ENCODE measurements around the gene ARHGAP28.
"Not testable (repeated sequence)": the region's sequence is repeated elsewhere in the genome, so short reads cannot be mapped to it uniquely, and the experiment has no call there.

ARHGAP28 gene

DNA sequence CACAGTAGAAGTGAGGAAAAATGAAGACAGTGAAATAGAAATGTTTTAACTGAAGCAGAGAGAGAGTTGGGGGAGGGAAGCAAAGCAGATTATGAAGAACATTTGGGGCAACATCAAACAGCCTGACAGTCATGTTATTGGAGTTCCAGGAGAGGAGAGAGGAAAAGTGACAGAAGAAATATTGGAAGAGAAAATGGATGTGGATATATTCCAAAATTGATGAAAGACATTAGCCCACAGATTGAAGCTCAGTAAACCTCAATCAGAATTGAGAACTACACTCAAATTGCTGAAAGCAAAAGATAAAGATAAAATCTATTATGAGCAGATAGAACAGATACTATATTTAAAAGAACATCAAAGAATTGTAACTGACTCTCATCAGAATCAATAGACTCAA lies 90.8 kb downstream of the ARHGAP28 start:
- no peak for DNase-seq (ENCODE audit: low read depth in 2 of 2)

DNA sequence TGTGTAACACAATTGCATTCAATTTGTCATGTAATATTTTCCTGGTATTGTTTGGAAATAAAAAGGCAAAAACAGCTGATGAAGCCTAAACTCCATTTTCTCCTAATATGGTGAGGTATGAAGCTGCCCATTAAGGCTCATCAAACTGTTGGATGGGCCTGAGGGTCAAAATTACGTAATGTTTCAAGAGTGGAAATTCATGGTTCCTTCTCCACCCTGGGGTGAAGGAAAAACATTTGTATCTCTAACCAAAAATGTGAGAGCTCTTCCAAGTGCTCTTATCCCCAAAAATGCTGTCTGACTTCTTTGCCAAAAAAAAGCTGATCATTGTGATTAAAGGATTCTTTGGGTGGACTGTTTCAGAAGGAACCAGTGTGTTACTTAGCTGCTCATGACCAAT lies 91.8 kb downstream of the ARHGAP28 start:
- DNase-seq (ENCODE audit: low read depth in 2 of 2) = no peak

GRCh38 chr18:6827161-6827560 lies 97.6 kb downstream of the ARHGAP28 start:
- DNase-seq (ENCODE audit: low read depth in 2 of 2) = not testable (repeated sequence)

- not testable (repeated sequence) for DNase-seq (ENCODE audit: low read depth in 2 of 2)
Measured at GRCh38 chr18:6827566-6827965, 98.0 kb downstream of the ARHGAP28 start.

- DNase-seq (ENCODE audit: low read depth in 2 of 2) = no peak
Measured at GRCh38 chr18:6830916-6831315, 101.4 kb downstream of the ARHGAP28 start.

DNA sequence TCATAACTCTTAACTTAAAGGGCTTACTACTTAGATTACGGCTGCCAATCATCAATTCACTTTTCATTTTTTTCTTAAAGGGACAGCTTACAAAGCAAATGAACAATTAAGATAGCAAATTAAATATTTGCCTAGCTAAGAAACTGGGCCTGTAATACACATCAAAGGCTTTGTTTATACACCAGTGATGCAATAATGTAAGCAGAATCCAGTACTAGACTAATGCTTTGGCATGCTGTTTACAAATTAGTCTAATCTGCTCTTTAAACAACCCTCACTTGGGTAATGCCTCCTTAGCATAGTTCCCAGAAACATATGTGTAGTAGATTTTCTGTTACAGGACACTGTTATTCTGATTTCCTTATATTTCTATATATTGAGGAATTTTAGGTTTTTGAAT lies 105.8 kb downstream of the ARHGAP28 start:
- DNase-seq (ENCODE audit: low read depth in 2 of 2) = no peak

- DNase-seq (ENCODE audit: low read depth in 2 of 2) = no peak
Measured at GRCh38 chr18:6836331-6836730, 106.8 kb downstream of the ARHGAP28 start.

- no peak for DNase-seq (ENCODE audit: low read depth in 2 of 2)
Measured at GRCh38 chr18:6837904-6838303, 108.4 kb downstream of the ARHGAP28 start.

- no peak for DNase-seq (ENCODE audit: low read depth in 2 of 2)
Measured at GRCh38 chr18:6842081-6842480, 112.6 kb downstream of the ARHGAP28 start.

- no peak for DNase-seq (ENCODE audit: low read depth in 2 of 2)
Measured at GRCh38 chr18:6843308-6843707, 113.8 kb downstream of the ARHGAP28 start.

DNA sequence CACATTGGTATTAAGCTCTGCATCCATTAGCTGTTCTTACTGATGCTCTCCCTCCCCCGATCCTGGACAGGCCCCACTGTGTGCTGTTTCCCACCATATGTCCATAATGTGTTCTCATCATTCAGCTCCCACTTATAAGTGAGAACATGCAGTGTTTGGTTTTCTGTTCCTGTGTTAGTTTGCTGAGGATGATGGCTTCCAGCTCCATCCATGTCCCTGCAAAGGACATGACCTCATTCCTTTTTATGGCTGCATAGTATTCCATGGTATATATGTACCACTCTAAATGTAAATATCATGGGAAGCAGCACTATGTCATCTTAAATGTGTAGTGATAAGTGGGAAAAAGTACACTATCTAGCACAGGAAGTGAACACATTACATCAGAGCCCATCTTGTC lies 116.0 kb downstream of the ARHGAP28 start:
- not testable (repeated sequence) for DNase-seq (ENCODE audit: low read depth in 2 of 2)

DNA sequence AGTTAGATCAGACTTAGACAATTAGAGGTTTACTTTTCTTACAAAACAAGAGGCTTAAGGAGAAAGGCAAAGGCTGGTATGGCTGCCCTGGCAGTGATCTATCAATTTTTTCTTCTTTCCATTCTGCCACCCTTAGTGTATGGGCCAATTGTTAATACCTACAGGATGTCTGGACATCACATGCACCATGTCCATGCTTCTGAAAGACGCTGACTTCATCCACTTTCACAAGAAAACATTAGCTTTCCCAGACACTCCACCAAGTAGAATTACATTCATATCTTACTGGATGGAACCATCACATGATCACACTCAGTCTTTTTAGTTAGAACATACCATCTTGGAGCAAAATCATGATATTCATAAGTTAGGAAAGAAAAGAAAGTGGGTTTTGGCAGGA lies 120.9 kb downstream of the ARHGAP28 start:
- no peak for DNase-seq (ENCODE audit: low read depth in 2 of 2)

DNA sequence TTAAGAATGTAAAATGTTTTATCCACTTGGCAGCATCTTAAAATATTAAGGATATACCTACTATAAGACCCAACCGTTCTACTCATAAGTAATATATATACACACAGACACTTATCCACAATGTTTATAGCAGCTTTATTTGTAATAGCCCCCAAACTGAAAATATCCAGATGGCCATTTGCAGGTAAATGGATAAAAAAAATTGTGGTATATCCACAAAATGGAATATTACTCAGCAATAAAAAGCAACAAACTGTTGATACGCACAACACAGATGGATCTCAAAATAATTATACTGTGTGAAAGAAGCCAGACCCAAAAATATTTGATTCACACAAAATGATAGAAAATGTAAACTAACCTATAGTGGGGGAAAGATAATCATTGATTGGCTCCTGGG lies 122.0 kb downstream of the ARHGAP28 start:
- DNase-seq (ENCODE audit: low read depth in 2 of 2) = no peak

- no peak for DNase-seq (ENCODE audit: low read depth in 2 of 2)
Measured at GRCh38 chr18:6854811-6855210, 125.3 kb downstream of the ARHGAP28 start.

- DNase-seq (ENCODE audit: low read depth in 2 of 2) = no peak
Measured at GRCh38 chr18:6855767-6856166, 126.3 kb downstream of the ARHGAP28 start.

DNA sequence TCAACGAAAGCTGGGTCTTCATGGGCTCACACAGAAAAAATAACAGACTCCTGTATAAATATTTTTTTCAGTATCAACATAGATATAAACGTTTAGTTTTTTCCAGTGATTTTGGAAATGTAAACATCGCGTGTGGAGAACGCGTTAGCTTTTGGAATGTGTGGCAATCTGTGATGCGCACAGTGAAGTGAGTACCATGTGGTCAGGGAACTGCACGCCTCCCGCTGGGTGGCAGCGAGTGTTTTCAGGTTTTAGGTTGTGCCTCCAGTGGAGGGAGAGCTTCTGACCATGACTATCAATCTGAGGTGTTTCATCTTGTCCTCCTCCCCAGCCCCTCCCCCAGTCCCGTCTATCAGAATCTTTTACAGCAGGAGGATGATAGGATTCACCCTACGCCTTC lies 127.8 kb downstream of the ARHGAP28 start:
- DNase-seq (ENCODE audit: low read depth in 2 of 2) = no peak

- DNase-seq (ENCODE audit: low read depth in 2 of 2) = no peak
Measured at GRCh38 chr18:6859676-6860422, 130.3 kb downstream of the ARHGAP28 start.

GRCh38 chr18:6860804-6861448 lies 131.4 kb downstream of the ARHGAP28 start:
- no peak for DNase-seq (ENCODE audit: low read depth in 2 of 2)

DNA sequence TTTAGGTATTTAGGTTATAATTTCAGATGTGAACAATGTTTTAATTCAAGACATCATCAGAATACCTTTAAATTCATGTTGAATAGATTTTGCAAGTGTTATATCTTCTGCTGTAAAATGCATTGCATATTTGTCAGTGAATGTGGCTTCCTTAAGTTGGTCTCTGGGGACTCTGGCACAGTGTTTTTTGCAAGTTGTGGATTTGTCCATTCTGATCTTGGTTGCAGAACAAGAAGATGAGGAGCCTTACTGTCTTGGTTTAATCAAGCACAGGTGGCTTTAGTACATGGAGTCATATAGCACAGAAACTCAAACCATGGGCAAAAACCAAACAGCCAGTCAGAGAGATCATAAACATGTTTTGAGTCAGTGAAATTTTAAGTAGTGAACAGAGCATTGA lies 135.7 kb downstream of the ARHGAP28 start:
- no peak for DNase-seq (ENCODE audit: low read depth in 2 of 2)

GRCh38 chr18:6866552-6867085 lies 137.1 kb downstream of the ARHGAP28 start:
- DNase-seq (ENCODE audit: low read depth in 2 of 2) = no peak

GRCh38 chr18:6868033-6868432 lies 138.5 kb downstream of the ARHGAP28 start:
- no peak for DNase-seq (ENCODE audit: low read depth in 2 of 2)

DNA sequence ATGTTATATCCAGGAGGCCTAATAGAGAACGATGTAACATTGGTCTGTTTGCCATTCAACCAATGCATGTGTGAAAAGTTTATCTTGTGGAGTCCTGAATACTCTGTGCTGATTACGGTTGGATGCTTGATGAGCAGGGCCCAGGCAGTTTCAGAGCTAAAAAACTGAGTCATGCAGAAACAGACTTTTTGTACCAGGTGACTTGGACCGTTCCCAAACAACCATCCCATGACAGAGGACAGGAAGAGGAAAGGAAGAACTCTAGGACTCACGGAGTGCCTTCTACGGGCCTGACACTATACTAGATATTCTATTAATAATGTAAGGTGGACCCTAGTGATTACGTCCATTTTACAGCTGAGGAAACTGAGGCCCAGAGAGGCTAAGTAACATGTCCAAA lies 142.1 kb downstream of the ARHGAP28 start:
- DNase-seq (ENCODE audit: low read depth in 2 of 2) = no peak

DNA sequence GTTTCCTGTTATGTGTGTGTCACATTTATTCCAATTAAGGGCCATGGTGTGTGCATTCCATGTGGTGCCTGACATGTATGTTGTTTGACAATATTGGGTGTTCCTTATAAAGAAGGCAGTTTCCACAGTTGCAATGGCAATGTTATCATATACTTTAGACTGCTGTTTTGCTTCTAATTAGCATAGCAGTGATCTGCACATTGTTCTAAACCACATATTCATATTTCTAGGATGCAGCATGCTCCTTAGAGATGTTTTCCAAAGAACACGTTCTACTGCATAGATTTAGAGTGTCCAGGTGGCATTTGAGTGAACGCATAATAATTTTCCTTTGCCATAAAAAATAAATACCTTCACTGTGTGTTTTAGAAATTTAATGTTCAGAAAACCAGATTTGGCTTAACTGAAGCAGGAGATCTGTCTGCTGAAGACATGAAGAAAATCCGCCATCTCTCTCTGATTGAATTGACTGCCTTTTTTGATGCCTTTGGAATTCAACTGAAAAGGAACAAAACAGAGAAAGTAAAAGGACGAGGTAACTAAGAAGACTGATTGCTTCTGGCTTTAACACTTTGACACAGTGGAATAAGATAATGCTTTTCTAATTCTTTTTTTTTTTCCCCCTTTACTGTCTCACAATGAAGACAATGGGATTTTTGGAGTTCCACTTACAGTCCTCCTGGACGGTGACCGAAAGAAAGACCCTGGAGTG lies 143.7 kb downstream of the ARHGAP28 start:
- no peak for DNase-seq (ENCODE audit: low read depth in 2 of 2)
